Fibroblast of lung (primary cell): ENCODE data around the gene GNL2. TPM values are rescaled to one million over a fixed set of nuclear protein-coding genes. Genes with fewer than 3 reads are reported as not detected.

Source experiments
- DNase-seq, 2 donors: peaks; one replicate each; pipeline versions ENCODE4 v3.0.0 to v3.0.0-alpha.2; 2010; ENCODE audit warnings: low read depth in 2 of 2
- H2AFZ ChIP-seq: 2 replicates; pipeline ENCODE4 v1.5.1; 2012; ENCODE audit warnings: low read length, control low read depth, inconsistent platforms
- H3K27ac ChIP-seq: 2 replicates; pipeline ENCODE4 v1.5.1; 2011; ENCODE audit warnings: low read length, control low read depth; ENCODE audit not compliant: insufficient read depth
- H3K27me3 ChIP-seq: 2 replicates; pipeline ENCODE4 v1.5.1; 2011; ENCODE audit warnings: mild to moderate bottlenecking, low read length; ENCODE audit not compliant: control insufficient read depth, insufficient read depth
- H3K36me3 ChIP-seq: 2 replicates; pipeline ENCODE4 v1.5.1; 2011; ENCODE audit warnings: low read length; ENCODE audit not compliant: control insufficient read depth, insufficient read depth
- H3K4me1 ChIP-seq: 2 replicates; pipeline ENCODE4 v1.5.1; 2011; ENCODE audit warnings: low read length; ENCODE audit not compliant: control insufficient read depth, insufficient read depth; ENCODE audit errors: extremely low read depth
- H3K4me2 ChIP-seq: 2 replicates; pipeline ENCODE4 v1.5.1; 2011; ENCODE audit warnings: low read length, control low read depth; ENCODE audit not compliant: insufficient read depth; ENCODE audit errors: extremely low read depth
- H3K4me3 ChIP-seq, 4 experiments: fragments of 200-600 bp in 1 of 4; sonication (generic) in 1 of 4; replicated peaks in 1 of 4; 2 replicates each; pipeline ENCODE4 v1.5.1; 2011 to 2016; ENCODE audit warnings: low read length in 4 of 4, low read depth in 3 of 4, mild to moderate bottlenecking in 3 of 4, control low read depth in 2 of 4, inconsistent platforms in 1 of 4, mixed read lengths in 1 of 4; ENCODE audit not compliant: insufficient read depth in 1 of 4; ENCODE audit errors: control extremely low read depth in 1 of 4
- H3K79me2 ChIP-seq: 2 replicates; pipeline ENCODE4 v1.5.1; 2012; ENCODE audit warnings: mild to moderate bottlenecking, low read length, inconsistent platforms; ENCODE audit not compliant: control insufficient read depth, insufficient read depth
- H3K9ac ChIP-seq: 2 replicates; pipeline ENCODE4 v1.5.1; 2011; ENCODE audit warnings: mild to moderate bottlenecking, low read length, control low read depth; ENCODE audit not compliant: insufficient read depth
- H3K9me3 ChIP-seq: 2 replicates; pipeline ENCODE4 v1.5.1; 2012; ENCODE audit warnings: low read depth, low read length; ENCODE audit not compliant: control insufficient read depth, insufficient read depth
- H4K20me1 ChIP-seq: 2 replicates; pipeline ENCODE4 v1.5.1; 2011; ENCODE audit warnings: low read length; ENCODE audit not compliant: control insufficient read depth, insufficient read depth; ENCODE audit errors: extremely low read depth
- EZH2 ChIP-seq: IDR thresholded peaks from 2 replicates; pipeline ENCODE4 v1.5.1; 2012; ENCODE audit warnings: low read length, control low read depth, mild to moderate bottlenecking; ENCODE audit errors: missing control alignments
- polyA plus RNA-seq, 2 donors: library from polyadenylated mRNA; depleted of rRNA in 1 of 2; stranded (reverse) in 1 of 2; unstranded in 1 of 2; fragments of >200 nt; gene quantifications; 2 replicates each; pipeline ENCODE4 v1.2.1, GENCODE V29; 2011 to 2012; ENCODE audit warnings: missing spikeins in 1 of 2
- total RNA-seq: library from RNA; depleted of rRNA; stranded (reverse); fragments of >200 nt; gene quantifications from 2 replicates; pipeline ENCODE4 v1.2.1, GENCODE V29; 2014
- TF ChIP-seq, protein P1 (sequence below), 2 donors: IDR thresholded peaks in 1 of 2; conservative IDR thresholded peaks in 1 of 2; 1 replicate in 1 of 2; 2 replicates in 1 of 2; pipeline ENCODE4 v1.5.1; 2011 to 2012; ENCODE audit warnings: low read length in 2 of 2, control low read depth in 1 of 2, inconsistent platforms in 1 of 2, low read depth in 1 of 2, mild to moderate bottlenecking in 1 of 2

Gene GNL2
- total and polyA plus RNA-seq, 2 donors (not counting 1 experiment from before 2014, with no cell fraction given), result 50.0 to 73.3 TPM

DNA sequence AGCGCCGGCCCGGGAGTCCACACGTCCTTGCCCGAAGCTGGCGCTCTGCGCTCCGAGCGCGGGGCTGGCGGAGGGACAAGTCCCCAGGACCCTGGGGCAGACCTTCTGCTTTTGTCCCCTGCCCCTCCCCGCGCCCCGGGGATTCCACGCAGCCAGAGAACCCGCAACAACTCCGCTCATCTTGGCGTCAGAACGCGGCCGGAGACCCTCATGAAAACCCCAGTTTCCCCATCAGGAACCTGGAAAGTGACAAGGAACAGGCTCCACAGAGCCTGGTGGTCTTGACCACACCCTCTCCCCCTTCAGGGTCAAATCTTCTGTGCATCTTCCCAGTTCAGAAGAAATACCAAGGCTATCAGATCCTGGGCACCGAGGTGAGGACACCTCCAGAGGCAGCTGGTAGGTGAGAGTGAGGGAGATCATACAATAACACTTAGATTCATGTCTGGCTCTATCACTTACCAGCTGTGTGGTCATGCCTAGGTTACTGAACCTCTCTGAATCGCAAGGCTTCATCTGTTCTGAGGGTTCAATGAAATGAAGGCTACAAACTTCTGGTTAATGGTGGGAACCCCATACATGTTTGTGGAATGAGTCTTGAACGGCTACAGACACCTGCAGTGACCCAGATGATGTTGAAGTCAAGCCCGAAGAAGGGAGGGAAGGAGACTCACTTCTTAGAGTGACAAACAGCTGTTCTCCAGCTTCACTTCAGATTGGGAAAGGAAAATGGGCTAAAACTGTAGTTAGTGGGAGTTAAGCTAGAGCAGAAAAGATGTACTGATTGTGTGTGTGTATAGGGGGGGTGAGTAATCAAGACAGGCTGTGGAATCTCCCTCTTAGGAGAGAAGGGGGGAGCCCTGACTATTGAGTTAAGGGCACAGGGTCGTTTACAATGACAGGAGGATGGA lies 39.5 kb upstream of the GNL2 start:
- H4K20me1 ChIP-seq, result no peaks in the 10 kb centered on the region
- H3K79me2 ChIP-seq, result no peaks in the 10 kb centered on the region
- no peak overlapping the region for H3K27ac ChIP-seq
- H3K9ac ChIP-seq, result no peak overlapping the region
- no peaks in the 10 kb centered on the region for H3K9me3 ChIP-seq
- H3K27me3 ChIP-seq, result peaks cover 56% of the 10 kb centered on the region
- H3K4me1 ChIP-seq, result no peaks in the 10 kb centered on the region
- no peak overlapping the region for H2AFZ ChIP-seq
- no peak overlapping the region for H3K4me2 ChIP-seq
- no peak for DNase-seq
- H3K4me3 ChIP-seq, result peak overlapping the region in 1 of 4 experiments; percentile 47
- H3K36me3 ChIP-seq, result no peaks in the 10 kb centered on the region
- TF ChIP-seq EZH2, result no peak
- TF ChIP-seq, protein P1, sequence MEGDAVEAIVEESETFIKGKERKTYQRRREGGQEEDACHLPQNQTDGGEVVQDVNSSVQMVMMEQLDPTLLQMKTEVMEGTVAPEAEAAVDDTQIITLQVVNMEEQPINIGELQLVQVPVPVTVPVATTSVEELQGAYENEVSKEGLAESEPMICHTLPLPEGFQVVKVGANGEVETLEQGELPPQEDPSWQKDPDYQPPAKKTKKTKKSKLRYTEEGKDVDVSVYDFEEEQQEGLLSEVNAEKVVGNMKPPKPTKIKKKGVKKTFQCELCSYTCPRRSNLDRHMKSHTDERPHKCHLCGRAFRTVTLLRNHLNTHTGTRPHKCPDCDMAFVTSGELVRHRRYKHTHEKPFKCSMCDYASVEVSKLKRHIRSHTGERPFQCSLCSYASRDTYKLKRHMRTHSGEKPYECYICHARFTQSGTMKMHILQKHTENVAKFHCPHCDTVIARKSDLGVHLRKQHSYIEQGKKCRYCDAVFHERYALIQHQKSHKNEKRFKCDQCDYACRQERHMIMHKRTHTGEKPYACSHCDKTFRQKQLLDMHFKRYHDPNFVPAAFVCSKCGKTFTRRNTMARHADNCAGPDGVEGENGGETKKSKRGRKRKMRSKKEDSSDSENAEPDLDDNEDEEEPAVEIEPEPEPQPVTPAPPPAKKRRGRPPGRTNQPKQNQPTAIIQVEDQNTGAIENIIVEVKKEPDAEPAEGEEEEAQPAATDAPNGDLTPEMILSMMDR (conservative IDR thresholded peaks at IDR 0.05 in 1 of 2, IDR thresholded peaks at IDR 0.05 in 1 of 2; ENCODE audit: low read depth in 1 of 2, low read length in 2 of 2), result no peak

DNA sequence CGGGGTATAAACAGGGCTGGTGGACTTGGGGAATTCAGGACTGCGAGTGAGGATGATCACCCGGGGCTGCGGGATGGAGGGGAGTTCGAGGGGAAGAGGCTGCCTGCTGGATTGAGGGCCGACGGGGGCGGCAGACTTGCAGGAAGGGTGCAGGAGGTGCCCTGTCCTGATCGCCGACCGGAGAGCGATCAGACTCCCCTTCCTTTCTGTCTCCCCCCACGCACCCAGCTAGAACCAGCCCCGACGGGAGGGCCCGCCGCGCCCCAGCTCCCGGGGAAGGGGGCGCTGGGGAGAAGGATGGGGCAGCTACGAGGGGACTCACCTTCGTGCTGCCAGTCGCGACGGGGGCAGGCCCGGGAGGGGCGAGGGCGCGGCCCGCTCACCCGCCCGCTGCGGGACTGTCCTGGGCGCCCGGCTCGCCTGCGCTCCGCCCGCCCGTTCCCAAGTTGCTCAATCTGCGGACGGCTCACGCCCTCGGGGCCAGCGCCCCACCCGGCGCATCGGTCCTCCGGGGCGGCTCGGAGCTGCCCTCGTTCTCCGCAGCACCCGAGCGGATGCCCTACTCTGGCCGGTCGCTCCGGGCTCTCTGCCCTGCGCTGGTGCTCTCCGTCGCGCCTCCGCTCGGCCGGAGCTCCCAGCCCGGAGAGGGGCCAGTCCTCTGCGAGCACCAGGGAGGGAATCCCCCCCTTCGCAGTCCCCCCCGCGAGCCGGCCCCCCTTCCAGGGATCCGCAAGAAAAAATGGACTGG lies 38.7 kb upstream of the GNL2 start, which contains the start of gene RSPO1:
TSS of gene RSPO1 (minus strand) at position 649 of the 748 bp plus-strand sequence. CDS start 5,231 bp downstream, outside the sequence.
- peaks cover 62% of the 10 kb centered on the region for H3K27me3 ChIP-seq
- H3K4me1 ChIP-seq, result no peaks in the 10 kb centered on the region
- H3K4me2 ChIP-seq, result no peak within 1 kb of the TSS
- H4K20me1 ChIP-seq, result no peaks in the 10 kb centered on the region
- H2AFZ ChIP-seq, result no peak within 1 kb of the TSS
- no peak within 1 kb of the TSS for H3K9ac ChIP-seq
- peak within 1 kb of the TSS in 1 of 4 experiments; percentile 47 for H3K4me3 ChIP-seq
- no peak within 1 kb of the TSS for H3K27ac ChIP-seq
- H3K79me2 ChIP-seq, result no peaks in the 10 kb centered on the region
- TF ChIP-seq, protein P1 (conservative IDR thresholded peaks at IDR 0.05 in 1 of 2, IDR thresholded peaks at IDR 0.05 in 1 of 2; ENCODE audit: low read depth in 1 of 2, low read length in 2 of 2), result no peak
- peak; percentile 98 for TF ChIP-seq EZH2
- peak; percentile 15 to 20 for DNase-seq
- no peaks in the 10 kb centered on the region for H3K36me3 ChIP-seq
- no peaks in the 10 kb centered on the region for H3K9me3 ChIP-seq

DNA sequence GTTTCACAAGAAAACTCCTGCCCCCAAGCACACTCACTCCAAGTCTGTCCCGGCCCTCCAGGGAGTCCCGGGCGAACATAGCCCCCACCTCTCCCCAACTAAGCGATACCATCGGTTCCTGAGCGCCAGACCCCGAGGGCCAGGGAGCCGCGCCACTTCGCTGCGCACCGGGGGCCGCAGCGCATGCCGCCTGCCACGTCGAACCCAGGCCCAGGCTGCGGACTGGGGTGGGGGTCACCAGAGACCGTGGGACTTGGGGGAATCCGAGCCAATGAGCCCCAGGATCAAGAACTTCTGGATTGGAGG lies 38.2 kb upstream of the GNL2 start:
- Histone ChIP-seq H3K9me3 (no peaks in the 10 kb centered on the region), H3K4me1 (no peaks in the 10 kb centered on the region), H3K79me2 (no peaks in the 10 kb centered on the region), H3K27me3 (peaks cover 63% of the 10 kb centered on the region), H2AFZ (no peak overlapping the region), H3K27ac (no peak overlapping the region), H3K4me3 (peak overlapping the region in 1 of 4 experiments; percentile 47), H3K9ac (no peak overlapping the region), H4K20me1 (no peaks in the 10 kb centered on the region), H3K36me3 (no peaks in the 10 kb centered on the region), H3K4me2 (no peak overlapping the region)
- TF ChIP-seq, protein P1 (conservative IDR thresholded peaks at IDR 0.05 in 1 of 2, IDR thresholded peaks at IDR 0.05 in 1 of 2; ENCODE audit: low read depth in 1 of 2, low read length in 2 of 2), result no peak
- TF ChIP-seq EZH2, result no peak
- DNase-seq, result no peak
